Gastrocnemius medialis (tissue), 4 donors: ENCODE measurements around the gene CAMK4.

Experiments used
- POLR2A ChIP-seq, 2 donors: fragments of 450-650 bp; IDR thresholded peaks; one replicate each; pipeline ENCODE4 v1.6.1; 2017; ENCODE audit warnings: antibody characterized with exemption in 2 of 2, mild to moderate bottlenecking in 2 of 2, moderate library complexity in 2 of 2
- TF ChIP-seq, protein P1 (sequence below), 5 experiments: fragments of 450-650 bp in 3 of 5; fragments of 200-600 bp in 2 of 5; sonication (generic) in 2 of 5; IDR thresholded peaks in 4 of 5; conservative IDR thresholded peaks in 1 of 5; 1 replicate in 4 of 5; 2 replicates in 1 of 5; pipeline ENCODE4 v1.5.1; 2016 to 2019; ENCODE audit warnings: antibody characterized with exemption in 5 of 5, mild to moderate bottlenecking in 3 of 5, moderate library complexity in 3 of 5

GRCh38 chr5:111469903-111470302 is 245.7 kb downstream of the CAMK4 start:
- TF ChIP-seq, protein P1, sequence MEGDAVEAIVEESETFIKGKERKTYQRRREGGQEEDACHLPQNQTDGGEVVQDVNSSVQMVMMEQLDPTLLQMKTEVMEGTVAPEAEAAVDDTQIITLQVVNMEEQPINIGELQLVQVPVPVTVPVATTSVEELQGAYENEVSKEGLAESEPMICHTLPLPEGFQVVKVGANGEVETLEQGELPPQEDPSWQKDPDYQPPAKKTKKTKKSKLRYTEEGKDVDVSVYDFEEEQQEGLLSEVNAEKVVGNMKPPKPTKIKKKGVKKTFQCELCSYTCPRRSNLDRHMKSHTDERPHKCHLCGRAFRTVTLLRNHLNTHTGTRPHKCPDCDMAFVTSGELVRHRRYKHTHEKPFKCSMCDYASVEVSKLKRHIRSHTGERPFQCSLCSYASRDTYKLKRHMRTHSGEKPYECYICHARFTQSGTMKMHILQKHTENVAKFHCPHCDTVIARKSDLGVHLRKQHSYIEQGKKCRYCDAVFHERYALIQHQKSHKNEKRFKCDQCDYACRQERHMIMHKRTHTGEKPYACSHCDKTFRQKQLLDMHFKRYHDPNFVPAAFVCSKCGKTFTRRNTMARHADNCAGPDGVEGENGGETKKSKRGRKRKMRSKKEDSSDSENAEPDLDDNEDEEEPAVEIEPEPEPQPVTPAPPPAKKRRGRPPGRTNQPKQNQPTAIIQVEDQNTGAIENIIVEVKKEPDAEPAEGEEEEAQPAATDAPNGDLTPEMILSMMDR (IDR thresholded peaks at IDR 0.05 in 4 of 5, conservative IDR thresholded peaks at IDR 0.05 in 1 of 5), result no peak
- TF ChIP-seq POLR2A (IDR thresholded peaks at IDR 0.05), result no peak
